ENCODE data around the gene OOEP.

OOEP gene

DNA sequence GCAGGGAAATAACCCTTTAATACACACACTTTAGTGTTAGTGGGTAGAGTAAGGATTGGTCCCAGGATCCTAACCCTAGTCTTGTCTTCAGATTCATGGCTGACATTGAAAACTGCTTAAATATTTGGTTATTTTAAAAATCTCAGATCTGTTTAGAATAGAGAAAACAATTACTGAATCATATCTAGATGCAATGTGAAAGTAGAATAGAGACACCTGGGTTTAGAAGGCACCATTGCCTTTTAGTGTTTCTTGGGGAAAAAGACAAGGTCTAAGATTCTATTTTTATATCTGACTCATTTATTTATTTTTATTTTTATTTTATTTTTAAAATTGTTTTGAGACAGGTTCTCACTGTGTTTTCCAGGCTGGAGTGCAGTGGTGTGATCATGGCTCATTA is 31.0 kb upstream of the OOEP start:
- H4K12ac ChIP-seq (ENCODE audit: low read depth, low read length): no peak overlapping the region
- H4K91ac ChIP-seq (ENCODE audit: low read depth, low read length): no peak overlapping the region
- H3K36me3 ChIP-seq (ENCODE audit: control insufficient read depth in 1 of 2, insufficient read depth in 2 of 2, low read length in 2 of 2): no peaks in the 10 kb centered on the region
- H3K4ac ChIP-seq (ENCODE audit: low read depth, low read length): no peak overlapping the region
- H3K9ac ChIP-seq (ENCODE audit: low read length): no peak overlapping the region
- no peak overlapping the region for H2BK5ac ChIP-seq (ENCODE audit: low read depth, low read length, poor library complexity)
- no peaks in the 10 kb centered on the region for H3K79me1 ChIP-seq (ENCODE audit: low read length)
- no peak overlapping the region for H3K18ac ChIP-seq (ENCODE audit: low read length)
- no peak for DNase-seq
- H3K27me3 ChIP-seq (ENCODE audit: insufficient read depth, low read length): no peaks in the 10 kb centered on the region
- no peak overlapping the region for H4K8ac ChIP-seq (ENCODE audit: low read depth, low read length)
- H3K23ac ChIP-seq (ENCODE audit: low read length): no peak overlapping the region
- no peak overlapping the region for H2AFZ ChIP-seq (ENCODE audit: insufficient read depth, low read length, poor library complexity)
- H3K4me3 ChIP-seq (ENCODE audit: low read depth, low read length): no peak overlapping the region
- H3K4me1 ChIP-seq (ENCODE audit: control insufficient read depth in 1 of 2, insufficient read depth in 2 of 2, low read length in 2 of 2): no peaks in the 10 kb centered on the region
- H3K27ac ChIP-seq (ENCODE audit: low read depth, low read length): no peak overlapping the region
- no peaks in the 10 kb centered on the region for H3K79me2 ChIP-seq (ENCODE audit: control insufficient read depth, insufficient read depth, low read length, poor library complexity)
- H3K14ac ChIP-seq (ENCODE audit: low read length): no peak overlapping the region
- no peaks in the 10 kb centered on the region for H3K9me3 ChIP-seq (ENCODE audit: insufficient read depth, low read depth, low read length)
- H3K4me2 ChIP-seq (ENCODE audit: low read length): no peak overlapping the region
- H2BK12ac ChIP-seq (ENCODE audit: low read length): no peak overlapping the region
- no peak overlapping the region for H2AK5ac ChIP-seq (ENCODE audit: low read length)
- no peak overlapping the region for H2BK120ac ChIP-seq (ENCODE audit: insufficient read depth, low read length, poor library complexity)

DNA sequence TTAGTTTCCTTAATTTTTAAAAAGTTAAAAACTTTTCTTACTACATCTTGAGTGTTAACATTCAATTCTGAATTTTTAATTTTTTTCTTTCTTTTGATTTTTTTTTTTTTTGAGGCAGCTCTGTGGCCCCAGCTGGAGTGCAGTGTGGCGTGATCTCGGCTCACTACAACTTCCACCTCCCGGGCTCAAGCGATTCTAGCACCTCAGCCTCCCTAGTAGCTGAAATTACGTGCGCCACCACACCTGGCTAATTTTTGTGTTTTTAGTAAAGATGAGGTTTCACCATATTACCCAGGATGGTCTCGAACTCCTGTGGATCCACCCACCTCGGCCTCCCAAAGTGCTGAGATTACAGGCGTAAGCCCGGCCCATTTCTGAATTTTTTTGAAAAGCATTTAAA is 26.2 kb upstream of the OOEP start:
- Histone ChIP-seq H4K12ac (ENCODE audit: low read depth, low read length) (no peak overlapping the region), H3K4me1 (ENCODE audit: control insufficient read depth in 1 of 2, insufficient read depth in 2 of 2, low read length in 2 of 2) (no peaks in the 10 kb centered on the region), H2BK12ac (ENCODE audit: low read length) (no peak overlapping the region), H3K27ac (ENCODE audit: low read depth, low read length) (no peak overlapping the region), H3K4ac (ENCODE audit: low read depth, low read length) (no peak overlapping the region), H3K23ac (ENCODE audit: low read length) (no peak overlapping the region), H3K27me3 (ENCODE audit: insufficient read depth, low read length) (no peaks in the 10 kb centered on the region), H4K8ac (ENCODE audit: low read depth, low read length) (no peak overlapping the region), H3K14ac (ENCODE audit: low read length) (no peak overlapping the region), H3K18ac (ENCODE audit: low read length) (no peak overlapping the region), H2BK5ac (ENCODE audit: low read depth, low read length, poor library complexity) (no peak overlapping the region), H2AFZ (ENCODE audit: insufficient read depth, low read length, poor library complexity) (no peak overlapping the region), H2BK120ac (ENCODE audit: insufficient read depth, low read length, poor library complexity) (no peak overlapping the region), H3K9me3 (ENCODE audit: insufficient read depth, low read depth, low read length) (peaks cover 5% of the 10 kb centered on the region), H3K79me2 (ENCODE audit: control insufficient read depth, insufficient read depth, low read length, poor library complexity) (no peaks in the 10 kb centered on the region), H3K9ac (ENCODE audit: low read length) (no peak overlapping the region), H3K4me2 (ENCODE audit: low read length) (no peak overlapping the region), H3K4me3 (ENCODE audit: low read depth, low read length) (no peak overlapping the region), H3K79me1 (ENCODE audit: low read length) (no peaks in the 10 kb centered on the region), H4K91ac (ENCODE audit: low read depth, low read length) (no peak overlapping the region), H2AK5ac (ENCODE audit: low read length) (no peak overlapping the region), H3K36me3 (ENCODE audit: control insufficient read depth in 1 of 2, insufficient read depth in 2 of 2, low read length in 2 of 2) (no peaks in the 10 kb centered on the region)
- no peak for DNase-seq
- WGBS (ENCODE audit: extremely low coverage, insufficient coverage, insufficient read length): no CpG with 5 or more reads among the region's 10 CpGs

DNA sequence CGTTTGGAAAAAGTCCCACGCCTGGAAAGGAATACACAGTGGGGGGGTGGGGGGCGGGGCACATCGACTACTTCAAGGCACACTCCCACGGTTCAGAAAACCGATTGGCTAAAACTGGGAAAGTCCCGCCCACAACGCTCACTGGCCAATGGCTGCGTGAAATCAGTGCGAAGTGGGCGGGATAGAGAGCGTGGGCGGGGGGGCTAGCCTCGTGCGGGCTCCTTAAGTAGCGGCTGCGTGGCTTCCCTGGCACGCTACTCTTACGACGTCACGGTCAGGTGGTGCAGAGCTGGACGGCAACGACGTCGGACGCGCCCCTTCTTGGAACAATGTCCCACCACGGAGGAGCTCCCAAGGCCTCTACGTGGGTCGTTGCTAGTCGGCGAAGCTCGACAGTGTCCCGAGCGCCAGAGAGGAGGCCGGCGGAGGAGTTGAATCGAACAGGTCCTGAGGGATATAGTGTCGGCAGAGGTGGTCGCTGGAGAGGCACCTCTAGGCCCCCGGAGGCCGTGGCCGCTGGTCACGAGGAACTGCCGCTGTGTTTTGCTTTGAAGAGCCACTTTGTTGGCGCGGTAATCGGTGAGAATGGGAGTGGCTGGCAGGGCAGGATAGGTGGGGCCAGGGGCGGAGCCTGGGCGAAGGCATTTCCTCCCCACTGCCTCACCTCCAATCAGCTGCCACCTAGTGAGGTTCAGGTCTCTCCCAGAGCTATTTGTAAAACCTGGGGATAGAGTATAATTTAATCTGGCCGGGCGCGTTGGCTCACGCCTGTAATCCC is 25.1 kb upstream of the OOEP start, which contains the start of gene DDX43:
TSS of gene DDX43 (plus strand) at position 252 of the 778 bp plus-strand sequence. CDS start at position 330, 78 bp downstream.
- no CpG with 5 or more reads among the region's 54 CpGs for WGBS (ENCODE audit: extremely low coverage, insufficient coverage, insufficient read length)
- DNase-seq: peak; percentile 97 to 99

DNA sequence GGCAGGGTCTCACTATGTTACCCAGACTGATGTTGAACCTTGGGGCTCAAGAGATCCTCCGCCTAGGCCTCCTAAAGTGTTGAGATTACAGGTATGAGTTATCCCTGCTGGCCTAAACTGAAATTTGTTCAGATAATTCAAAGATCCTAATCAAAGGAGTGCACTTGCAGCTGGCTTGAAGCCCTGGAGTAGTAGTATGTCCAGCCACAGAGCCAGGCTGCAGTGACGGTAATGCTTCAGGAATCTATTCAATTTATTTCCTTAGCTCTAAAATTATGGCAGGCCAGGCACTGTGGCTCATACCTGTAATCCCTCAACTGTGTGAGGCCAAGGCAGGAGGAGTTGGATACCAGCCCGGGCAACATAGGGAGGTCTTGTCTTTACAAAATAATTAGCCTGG is 23.6 kb upstream of the OOEP start:
- Histone ChIP-seq H3K4me2 (ENCODE audit: low read length) (no peak overlapping the region), H4K12ac (ENCODE audit: low read depth, low read length) (no peak overlapping the region), H3K4me3 (ENCODE audit: low read depth, low read length) (no peak overlapping the region), H2AFZ (ENCODE audit: insufficient read depth, low read length, poor library complexity) (no peak overlapping the region), H3K4ac (ENCODE audit: low read depth, low read length) (no peak overlapping the region), H2AK5ac (ENCODE audit: low read length) (no peak overlapping the region), H2BK12ac (ENCODE audit: low read length) (no peak overlapping the region), H2BK120ac (ENCODE audit: insufficient read depth, low read length, poor library complexity) (no peak overlapping the region), H3K18ac (ENCODE audit: low read length) (no peak overlapping the region), H2BK5ac (ENCODE audit: low read depth, low read length, poor library complexity) (no peak overlapping the region), H3K14ac (ENCODE audit: low read length) (no peak overlapping the region), H3K27me3 (ENCODE audit: insufficient read depth, low read length) (no peaks in the 10 kb centered on the region), H3K79me1 (ENCODE audit: low read length) (peaks cover 2% of the 10 kb centered on the region), H3K36me3 (ENCODE audit: control insufficient read depth in 1 of 2, insufficient read depth in 2 of 2, low read length in 2 of 2) (no peaks in the 10 kb centered on the region), H3K27ac (ENCODE audit: low read depth, low read length) (no peak overlapping the region), H4K91ac (ENCODE audit: low read depth, low read length) (no peak overlapping the region), H3K9me3 (ENCODE audit: insufficient read depth, low read depth, low read length) (peaks cover 5% of the 10 kb centered on the region), H4K8ac (ENCODE audit: low read depth, low read length) (no peak overlapping the region), H3K9ac (ENCODE audit: low read length) (no peak overlapping the region), H3K79me2 (ENCODE audit: control insufficient read depth, insufficient read depth, low read length, poor library complexity) (no peaks in the 10 kb centered on the region), H3K23ac (ENCODE audit: low read length) (no peak overlapping the region), H3K4me1 (ENCODE audit: control insufficient read depth in 1 of 2, insufficient read depth in 2 of 2, low read length in 2 of 2) (no peaks in the 10 kb centered on the region)
- no CpG with 5 or more reads among the region's 3 CpGs for WGBS (ENCODE audit: extremely low coverage, insufficient coverage, insufficient read length)
- peak; percentile 82 to 87 for DNase-seq

More for the DNA sequence above, 25.1 kb upstream of the OOEP start, which contains the start of gene DDX43:
- Histone ChIP-seq H3K27me3 (ENCODE audit: insufficient read depth, low read length) (no peaks in the 10 kb centered on the region), H2AK5ac (ENCODE audit: low read length) (no peak within 1 kb of the TSS), H3K79me1 (ENCODE audit: low read length) (no peaks in the 10 kb centered on the region), H2BK12ac (ENCODE audit: low read length) (no peak within 1 kb of the TSS), H3K4me2 (ENCODE audit: low read length) (no peak within 1 kb of the TSS), H3K4me3 (ENCODE audit: low read depth, low read length) (no peak within 1 kb of the TSS), H3K9ac (ENCODE audit: low read length) (no peak within 1 kb of the TSS), H3K18ac (ENCODE audit: low read length) (no peak within 1 kb of the TSS), H4K91ac (ENCODE audit: low read depth, low read length) (no peak within 1 kb of the TSS), H2AFZ (ENCODE audit: insufficient read depth, low read length, poor library complexity) (no peak within 1 kb of the TSS), H4K8ac (ENCODE audit: low read depth, low read length) (no peak within 1 kb of the TSS), H3K79me2 (ENCODE audit: control insufficient read depth, insufficient read depth, low read length, poor library complexity) (no peaks in the 10 kb centered on the region), H4K12ac (ENCODE audit: low read depth, low read length) (no peak within 1 kb of the TSS), H3K14ac (ENCODE audit: low read length) (no peak within 1 kb of the TSS), H3K36me3 (ENCODE audit: control insufficient read depth in 1 of 2, insufficient read depth in 2 of 2, low read length in 2 of 2) (no peaks in the 10 kb centered on the region), H3K27ac (ENCODE audit: low read depth, low read length) (no peak within 1 kb of the TSS), H3K4me1 (ENCODE audit: control insufficient read depth in 1 of 2, insufficient read depth in 2 of 2, low read length in 2 of 2) (no peaks in the 10 kb centered on the region), H3K9me3 (ENCODE audit: insufficient read depth, low read depth, low read length) (peaks cover 5% of the 10 kb centered on the region), H2BK5ac (ENCODE audit: low read depth, low read length, poor library complexity) (no peak within 1 kb of the TSS), H3K4ac (ENCODE audit: low read depth, low read length) (no peak within 1 kb of the TSS), H2BK120ac (ENCODE audit: insufficient read depth, low read length, poor library complexity) (no peak within 1 kb of the TSS), H3K23ac (ENCODE audit: low read length) (no peak within 1 kb of the TSS)

All from trophoblast cell (in vitro differentiated cells and primary cell).